A549 (cell line): ENCODE measurements around the gene DISP2.

ENCODE experiments used
- CEBPB ChIP-seq, 2 experiments: fragments of >200 bp in 1 of 2; sonication (Bioruptor Twin) in 1 of 2; formaldehyde crosslinking in 1 of 2; IDR thresholded peaks; 2 replicates each; pipeline ENCODE4 v1.6.1; 2012 to 2016
- CHD4 ChIP-seq: fragments of 200-600 bp; sonication (generic); IDR thresholded peaks from 2 replicates; pipeline ENCODE4 v1.6.1; 2016; ENCODE audit warnings: antibody characterized with exemption, mild to moderate bottlenecking, borderline replicate concordance
- ESRRA ChIP-seq: fragments of 150-350 bp; IDR thresholded peaks from 2 replicates; pipeline ENCODE4 v1.6.1; 2014; ENCODE audit warnings: mild to moderate bottlenecking, low read length, borderline replicate concordance
- MAFK ChIP-seq: fragments of 450-650 bp; IDR thresholded peaks from 2 replicates; pipeline ENCODE4 v1.6.1; 2014; ENCODE audit not compliant: partially characterized antibody
- NPAS2 ChIP-seq: fragments of 250-450 bp; sonication (Bioruptor Pico); IDR thresholded peaks from 2 replicates; pipeline ENCODE4 v1.8.0; 2022; ENCODE audit warnings: mild to moderate bottlenecking, moderate library complexity, borderline replicate concordance
- POLR2A ChIP-seq: IDR thresholded peaks from 2 replicates; pipeline ENCODE4 v1.6.1; 2012; ENCODE audit warnings: mild to moderate bottlenecking, low read length
- RAD21 ChIP-seq, 2 experiments: fragments of >200 bp in 1 of 2; sonication (Bioruptor Twin) in 1 of 2; formaldehyde crosslinking in 1 of 2; IDR thresholded peaks in 1 of 2; conservative IDR thresholded peaks in 1 of 2; 2 replicates in 1 of 2; 3 replicates in 1 of 2; pipeline ENCODE4 v1.6.1; 2012 to 2018; ENCODE audit warnings: inconsistent platforms in 1 of 2
- ZFP36 ChIP-seq: fragments of 450-650 bp; IDR thresholded peaks from 2 replicates; pipeline ENCODE4 v1.6.1; 2014; ENCODE audit warnings: borderline replicate concordance; ENCODE audit not compliant: partially characterized antibody
- TF ChIP-seq, protein P1 (sequence below): fragments of >200 bp; sonication (Bioruptor Twin); formaldehyde crosslinking; IDR thresholded peaks from 3 replicates; pipeline ENCODE4 v1.5.1; 2016

DNA sequence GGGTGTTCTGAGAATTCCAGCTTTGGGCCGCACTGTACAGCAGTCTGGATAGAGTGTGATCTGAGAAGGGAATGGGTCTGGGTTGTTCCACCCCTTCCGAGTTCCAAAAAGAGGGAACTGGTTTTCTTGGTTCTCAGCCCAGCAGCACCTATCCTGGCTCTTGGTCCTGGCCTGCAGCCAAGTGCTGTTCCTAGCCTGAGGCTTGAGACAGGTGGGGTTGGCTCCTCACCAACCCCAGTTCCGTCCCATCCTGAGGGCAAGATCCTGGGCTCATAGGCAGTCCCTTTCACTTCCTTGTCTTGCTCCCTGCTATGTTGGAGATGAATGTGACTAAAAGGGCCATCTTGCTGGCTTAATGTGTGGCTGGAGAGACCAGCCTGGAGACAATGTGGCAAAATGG, 62.8 kb downstream of the DISP2 start:
- TF ChIP-seq, protein P1, sequence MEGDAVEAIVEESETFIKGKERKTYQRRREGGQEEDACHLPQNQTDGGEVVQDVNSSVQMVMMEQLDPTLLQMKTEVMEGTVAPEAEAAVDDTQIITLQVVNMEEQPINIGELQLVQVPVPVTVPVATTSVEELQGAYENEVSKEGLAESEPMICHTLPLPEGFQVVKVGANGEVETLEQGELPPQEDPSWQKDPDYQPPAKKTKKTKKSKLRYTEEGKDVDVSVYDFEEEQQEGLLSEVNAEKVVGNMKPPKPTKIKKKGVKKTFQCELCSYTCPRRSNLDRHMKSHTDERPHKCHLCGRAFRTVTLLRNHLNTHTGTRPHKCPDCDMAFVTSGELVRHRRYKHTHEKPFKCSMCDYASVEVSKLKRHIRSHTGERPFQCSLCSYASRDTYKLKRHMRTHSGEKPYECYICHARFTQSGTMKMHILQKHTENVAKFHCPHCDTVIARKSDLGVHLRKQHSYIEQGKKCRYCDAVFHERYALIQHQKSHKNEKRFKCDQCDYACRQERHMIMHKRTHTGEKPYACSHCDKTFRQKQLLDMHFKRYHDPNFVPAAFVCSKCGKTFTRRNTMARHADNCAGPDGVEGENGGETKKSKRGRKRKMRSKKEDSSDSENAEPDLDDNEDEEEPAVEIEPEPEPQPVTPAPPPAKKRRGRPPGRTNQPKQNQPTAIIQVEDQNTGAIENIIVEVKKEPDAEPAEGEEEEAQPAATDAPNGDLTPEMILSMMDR = no peak
- TF ChIP-seq POLR2A (no peak), MAFK (no peak), ZFP36 (no peak), CEBPB (IDR thresholded peaks at IDR 0.05) (no peak), CHD4 (no peak), RAD21 (conservative IDR thresholded peaks at IDR 0.05 in 1 of 2, IDR thresholded peaks at IDR 0.05 in 1 of 2) (no peak), NPAS2 (no peak), ESRRA (no peak)
